Omental fat pad (tissue), 4 donors: ENCODE measurements around the gene C19orf85. TPM values are rescaled to one million over a fixed set of nuclear protein-coding genes. Genes with fewer than 3 reads are reported as not detected.

Source experiments
- ATAC-seq: fragments of 150-250 bp; one replicate; pipeline ENCODE4 v1.9.1; 2016; ENCODE audit warnings: mild to moderate bottlenecking, moderate library complexity; ENCODE audit not compliant: low FRiP score
- DNase-seq: peaks from one replicate; pipeline ENCODE4 v3.0.0-alpha.2; 2019; ENCODE audit warnings: low spot score
- total RNA-seq, 4 donors: library from RNA; depleted of rRNA; stranded (reverse); fragments of >200 nt; gene quantifications; one replicate each; pipeline ENCODE4 v1.1.0, GENCODE V29; 2016
- TF ChIP-seq, protein P1 (sequence below), 3 donors: fragments of 450-650 bp; IDR thresholded peaks; one replicate each; pipeline ENCODE4 v1.5.1; 2016 to 2017; ENCODE audit warnings: antibody characterized with exemption in 3 of 3, mild to moderate bottlenecking in 3 of 3, moderate library complexity in 2 of 3

The C19orf85 gene
- total RNA-seq, 4 donors from 2014 or later = not detected

DNA sequence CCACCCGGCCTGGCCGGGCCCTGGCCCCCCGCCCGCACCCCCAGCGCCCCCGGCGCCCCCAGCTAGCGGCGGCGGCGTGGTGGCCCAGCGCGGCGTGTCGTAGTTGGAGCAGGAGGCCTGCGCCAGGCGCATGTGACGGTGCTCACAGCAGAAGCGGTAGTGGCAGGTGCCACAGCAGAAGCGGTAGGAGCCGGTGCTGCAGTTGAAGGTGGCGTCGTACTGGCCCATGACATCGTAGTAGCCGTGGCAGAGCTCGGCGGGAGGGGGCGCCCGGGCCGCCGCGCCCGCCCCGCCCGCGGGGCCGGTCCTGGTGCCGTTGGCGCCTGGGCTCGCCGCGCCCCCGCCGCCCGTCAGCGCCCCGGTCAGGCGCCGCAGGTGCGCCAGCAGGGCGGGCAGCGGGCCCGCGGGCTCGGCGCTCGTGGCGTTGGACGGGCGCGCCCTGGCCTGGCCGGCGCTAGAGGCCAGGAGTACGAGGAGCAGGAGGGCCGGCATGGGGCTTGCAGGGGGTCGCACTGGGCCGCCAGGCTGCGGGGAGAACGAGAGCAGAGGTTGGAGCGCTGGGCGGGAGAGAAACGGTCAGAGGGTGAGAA is 22.1 kb downstream of the C19orf85 start:
- ATAC-seq (no peak), DNase-seq (no peak)
- TF ChIP-seq, protein P1, sequence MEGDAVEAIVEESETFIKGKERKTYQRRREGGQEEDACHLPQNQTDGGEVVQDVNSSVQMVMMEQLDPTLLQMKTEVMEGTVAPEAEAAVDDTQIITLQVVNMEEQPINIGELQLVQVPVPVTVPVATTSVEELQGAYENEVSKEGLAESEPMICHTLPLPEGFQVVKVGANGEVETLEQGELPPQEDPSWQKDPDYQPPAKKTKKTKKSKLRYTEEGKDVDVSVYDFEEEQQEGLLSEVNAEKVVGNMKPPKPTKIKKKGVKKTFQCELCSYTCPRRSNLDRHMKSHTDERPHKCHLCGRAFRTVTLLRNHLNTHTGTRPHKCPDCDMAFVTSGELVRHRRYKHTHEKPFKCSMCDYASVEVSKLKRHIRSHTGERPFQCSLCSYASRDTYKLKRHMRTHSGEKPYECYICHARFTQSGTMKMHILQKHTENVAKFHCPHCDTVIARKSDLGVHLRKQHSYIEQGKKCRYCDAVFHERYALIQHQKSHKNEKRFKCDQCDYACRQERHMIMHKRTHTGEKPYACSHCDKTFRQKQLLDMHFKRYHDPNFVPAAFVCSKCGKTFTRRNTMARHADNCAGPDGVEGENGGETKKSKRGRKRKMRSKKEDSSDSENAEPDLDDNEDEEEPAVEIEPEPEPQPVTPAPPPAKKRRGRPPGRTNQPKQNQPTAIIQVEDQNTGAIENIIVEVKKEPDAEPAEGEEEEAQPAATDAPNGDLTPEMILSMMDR (IDR thresholded peaks at IDR 0.05) = no peak

DNA sequence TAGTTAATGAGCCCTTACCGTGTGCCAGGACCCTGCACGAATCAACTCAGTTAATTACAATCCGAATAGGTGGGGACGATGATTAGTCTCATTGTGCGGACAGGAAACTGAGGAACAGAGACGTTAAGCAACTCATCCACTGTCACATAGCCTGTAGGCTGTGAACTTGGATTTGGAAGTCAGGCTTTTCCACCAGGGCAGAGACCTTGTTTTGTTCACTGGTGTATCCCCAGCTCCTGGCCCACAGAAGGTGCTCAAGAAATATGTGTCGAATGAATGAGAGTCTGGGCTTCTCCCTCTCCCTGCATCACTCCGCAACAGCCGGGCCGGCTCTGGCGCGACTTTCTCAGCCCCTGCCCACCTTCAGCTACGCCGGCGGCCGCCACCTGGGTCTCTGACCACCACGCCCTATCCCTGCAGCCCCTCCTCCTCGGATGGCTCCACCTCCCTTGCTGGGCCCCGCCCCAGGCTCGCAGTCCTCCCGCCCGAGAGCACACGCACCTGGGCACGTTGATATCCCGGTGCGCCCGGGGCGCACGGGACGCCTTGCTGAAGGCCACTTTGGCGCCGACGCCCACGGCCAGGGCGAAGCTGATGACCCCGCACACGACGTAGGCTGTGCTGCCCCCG is 22.7 kb downstream of the C19orf85 start:
- TF ChIP-seq, protein P1 (IDR thresholded peaks at IDR 0.05) = no peak
- ATAC-seq (no peak), DNase-seq (no peak)

DNA sequence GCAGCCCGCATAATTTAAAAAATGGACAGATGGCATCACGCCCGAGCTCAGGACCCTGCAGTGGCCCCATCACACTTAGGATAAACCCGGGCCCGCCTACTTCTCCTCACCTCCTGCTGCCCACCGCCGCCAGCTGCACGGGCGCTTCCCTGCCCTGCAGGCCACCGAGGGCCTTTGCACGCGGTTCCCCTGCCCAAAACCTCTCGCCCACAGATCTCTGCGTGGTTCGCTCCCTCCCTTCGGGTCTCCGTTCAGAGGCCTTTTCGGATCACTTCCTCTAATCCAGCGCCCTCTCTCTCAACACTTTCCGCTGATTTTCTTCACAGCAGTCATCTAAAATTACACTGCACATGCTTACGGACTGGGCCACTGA is 23.2 kb downstream of the C19orf85 start:
- DNase-seq (no peak), ATAC-seq (no peak)
- TF ChIP-seq, protein P1 (IDR thresholded peaks at IDR 0.05) = no peak

DNA sequence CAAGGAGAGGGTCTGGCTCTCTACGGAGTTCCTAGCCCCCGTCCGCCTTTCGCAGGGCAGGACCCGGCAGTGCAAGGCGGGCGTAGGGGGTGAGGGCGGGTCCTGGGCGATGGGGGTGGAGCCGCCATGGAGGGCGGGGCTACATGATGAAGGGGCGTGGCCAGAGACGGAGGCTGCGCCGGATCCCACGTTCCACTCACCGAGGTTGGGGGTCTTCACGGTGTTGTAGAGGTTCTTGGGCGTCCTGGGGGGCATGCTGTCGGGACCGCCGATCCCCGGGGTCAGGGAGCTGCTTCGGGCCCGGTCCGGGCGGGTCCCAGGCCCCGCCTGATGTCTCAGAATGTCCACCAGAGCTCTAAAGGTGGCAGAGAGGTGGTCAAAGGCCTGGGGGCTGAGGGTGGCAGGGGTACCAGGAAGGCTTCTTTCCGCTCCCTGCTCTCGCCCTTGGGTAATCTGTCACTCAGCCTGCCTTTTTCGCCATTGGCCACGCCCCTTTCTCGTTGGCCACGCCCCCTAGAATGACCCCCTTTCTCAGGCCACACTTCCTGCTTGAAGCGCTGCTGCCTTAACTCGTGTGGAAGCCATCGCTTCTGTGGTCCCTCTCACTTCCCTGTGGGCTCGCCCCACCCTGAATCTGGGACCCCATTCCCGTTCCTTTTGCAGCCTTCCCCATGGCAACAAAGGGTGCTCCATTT is 24.0 kb downstream of the C19orf85 start:
- DNase-seq (no peak), ATAC-seq (no peak)
- TF ChIP-seq, protein P1 (IDR thresholded peaks at IDR 0.05) = no peak

DNA sequence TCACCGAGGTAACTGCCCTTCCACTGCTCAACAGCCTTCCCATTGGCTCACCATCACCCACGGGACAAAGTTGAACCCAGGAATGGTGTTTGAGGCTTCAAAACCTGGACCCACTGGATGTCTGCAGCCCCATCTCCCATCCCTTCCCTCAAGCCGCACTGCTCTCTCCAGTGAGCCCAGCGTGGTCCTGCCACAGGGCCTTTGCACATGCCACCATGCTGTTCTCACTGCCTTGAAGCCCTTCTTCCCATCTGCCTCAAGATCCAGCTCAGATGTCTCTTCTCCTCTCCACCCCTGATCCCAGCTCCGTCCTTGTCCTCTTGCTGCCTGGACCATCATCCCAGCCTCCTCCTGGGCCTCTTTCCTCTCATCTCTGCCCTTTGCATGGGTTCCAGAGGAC is 25.5 kb downstream of the C19orf85 start:
- ATAC-seq (no peak), DNase-seq (no peak)
- TF ChIP-seq, protein P1 (IDR thresholded peaks at IDR 0.05) = no peak

DNA sequence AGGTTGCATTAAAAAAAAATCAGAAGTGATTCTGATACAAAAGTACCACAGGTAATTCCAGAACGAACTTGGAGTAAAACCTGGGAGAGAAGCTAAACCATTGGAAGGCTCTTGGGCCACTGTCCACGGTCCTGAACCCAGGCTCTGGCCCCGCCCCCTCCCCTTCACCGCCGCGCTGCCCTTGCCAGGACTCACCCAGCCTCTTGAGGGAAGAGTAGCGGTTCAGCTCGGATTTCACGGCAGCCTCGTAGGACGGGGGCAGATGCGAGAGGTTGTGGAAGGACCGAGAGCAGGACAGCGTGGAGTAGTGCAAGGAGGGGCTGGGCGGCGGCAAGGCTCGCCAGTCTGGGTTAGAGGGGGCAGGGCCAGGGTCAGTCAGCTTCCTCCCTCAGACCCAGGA is 27.1 kb downstream of the C19orf85 start:
- ATAC-seq (no peak), DNase-seq (no peak)
- TF ChIP-seq, protein P1 (IDR thresholded peaks at IDR 0.05) = no peak

DNA sequence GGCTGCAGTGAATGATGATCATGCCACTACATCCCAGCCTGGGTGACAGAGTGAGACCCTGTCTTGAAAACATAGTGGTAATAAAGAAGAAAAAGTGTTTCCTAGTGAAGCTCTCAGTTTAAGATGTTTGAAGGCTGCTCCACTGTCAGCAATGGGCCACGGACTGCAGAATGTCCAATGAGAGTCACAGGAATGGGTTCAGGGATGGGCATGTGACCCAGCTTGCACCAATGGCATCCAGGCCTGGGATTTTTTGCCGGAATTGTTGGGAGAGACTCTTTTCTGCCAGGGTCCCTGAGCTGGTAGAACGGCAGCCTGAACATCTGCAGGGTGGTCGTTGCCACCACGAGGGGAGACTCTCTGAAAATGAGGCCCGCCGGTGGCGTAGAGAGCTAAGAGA is 27.7 kb downstream of the C19orf85 start:
- TF ChIP-seq, protein P1 (IDR thresholded peaks at IDR 0.05) = no peak
- DNase-seq (no peak), ATAC-seq (no peak)
